Lower leg skin (tissue), 4 donors: ENCODE data around the gene PTPRCAP. TPM values are rescaled to one million over a fixed set of nuclear protein-coding genes. Genes with fewer than 3 reads are reported as not detected.
"Not testable (repeated sequence)": the region's sequence is repeated elsewhere in the genome, so short reads cannot be mapped to it uniquely, and the experiment has no call there.

Experiments used
- DNase-seq, 2 donors: peaks; one replicate each; pipeline ENCODE4 v3.0.0-alpha.2; 2019; ENCODE audit warnings: low spot score in 2 of 2
- H3K4me3 ChIP-seq: fragments of 200-600 bp; sonication (generic); 2 replicates; pipeline ENCODE4 v1.5.1; 2017; ENCODE audit warnings: mild to moderate bottlenecking, low read depth; ENCODE audit not compliant: poor library complexity, severe bottlenecking
- CTCF ChIP-seq, 3 donors: fragments of 450-650 bp; IDR thresholded peaks; one replicate each; pipeline ENCODE4 v1.5.1; 2016; ENCODE audit warnings: antibody characterized with exemption in 3 of 3, mild to moderate bottlenecking in 3 of 3, moderate library complexity in 2 of 3
- POLR2A ChIP-seq, 2 donors: fragments of 450-650 bp; IDR thresholded peaks; one replicate each; pipeline ENCODE4 v1.6.1; 2016 to 2017; ENCODE audit warnings: antibody characterized with exemption in 2 of 2, mild to moderate bottlenecking in 1 of 2, moderate library complexity in 1 of 2
- WGBS, 2 donors: methylation state at CpG; one replicate each; pipeline ENCODE4 v1.1.5; 2018; 5-methylcytosine and 5-hydroxymethylcytosine counted together
- intact Hi-C: fragments of 100-400 bp; cut with DNase I; formaldehyde crosslinking; loops from one replicate; pipeline ENCODE4 v1.15.0; 2023; ENCODE audit warnings: low total_unique reads
- total RNA-seq, 4 donors: library from RNA; depleted of rRNA; stranded (reverse); fragments of >200 nt; gene quantifications; one replicate each; pipeline ENCODE4 v1.1.0, GENCODE V29; 2016

Gene PTPRCAP
- total RNA-seq, 4 donors from 2014 or later: 1.6 to 2.9 (median 2.1) TPM

DNA sequence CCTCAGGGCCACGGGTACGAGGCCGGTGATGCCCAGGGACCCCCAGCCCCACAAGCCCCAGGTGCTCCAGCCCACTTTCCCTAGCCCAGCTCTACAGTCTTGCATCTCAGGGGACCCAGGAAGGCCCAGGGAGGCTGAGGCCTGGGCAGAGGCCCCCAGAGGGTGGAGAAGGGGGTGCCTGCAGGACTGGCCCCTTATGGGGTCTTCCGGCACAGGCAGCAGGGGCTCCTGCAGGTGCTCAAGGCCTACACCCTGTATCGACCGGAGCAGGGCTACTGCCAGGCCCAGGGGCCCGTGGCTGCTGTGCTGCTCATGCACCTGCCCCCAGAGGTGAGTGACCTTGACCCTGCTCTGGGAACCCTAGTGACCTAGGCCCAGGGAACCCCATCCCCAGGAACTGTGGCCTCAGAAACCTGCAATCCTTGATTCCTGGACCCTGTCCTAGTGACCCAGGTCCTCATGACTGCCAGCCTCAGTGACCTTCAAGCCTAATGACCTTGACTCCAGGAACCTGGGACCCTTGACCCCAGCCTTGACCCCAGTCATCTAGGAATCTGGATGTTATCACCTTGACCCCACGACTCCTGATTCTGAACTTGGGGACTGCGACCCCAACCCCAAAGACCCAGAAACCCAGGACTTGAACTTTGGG lies 31.7 kb downstream of the PTPRCAP start:
- 92% methylated on average over 7 to 9 of the region's 9 CpGs for WGBS, 2 donors
- no peak for TF ChIP-seq POLR2A (IDR thresholded peaks at IDR 0.05)
- no peak for TF ChIP-seq CTCF (IDR thresholded peaks at IDR 0.05)
- no peak for DNase-seq
- no peak overlapping the region for H3K4me3 ChIP-seq
- intact Hi-C loops: no loop called here

DNA sequence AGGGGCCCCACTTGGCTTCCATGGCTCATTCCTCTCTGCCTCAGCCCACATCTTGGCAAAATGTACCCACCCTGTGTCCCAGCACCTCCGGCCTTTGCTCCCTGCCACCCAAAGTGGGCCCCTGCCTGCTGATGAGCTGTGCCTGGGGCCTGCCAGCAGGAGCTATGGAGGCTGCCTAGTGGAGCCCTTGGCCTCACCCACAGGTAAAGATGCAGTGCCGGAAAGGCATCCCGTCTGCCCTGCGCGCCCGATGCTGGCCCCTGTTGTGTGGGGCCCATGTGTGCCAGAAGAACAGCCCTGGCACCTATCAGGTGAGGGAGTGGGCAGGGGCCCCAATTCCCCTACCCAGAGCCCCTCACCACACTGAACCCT lies 32.3 kb downstream of the PTPRCAP start:
- 81 to 88% methylated on average over 6 of the region's 6 CpGs for WGBS, 2 donors
- intact Hi-C loops: no loop called here
- TF ChIP-seq POLR2A (IDR thresholded peaks at IDR 0.05) (no peak), CTCF (IDR thresholded peaks at IDR 0.05) (no peak)
- no peak for DNase-seq
- no peak overlapping the region for H3K4me3 ChIP-seq

DNA sequence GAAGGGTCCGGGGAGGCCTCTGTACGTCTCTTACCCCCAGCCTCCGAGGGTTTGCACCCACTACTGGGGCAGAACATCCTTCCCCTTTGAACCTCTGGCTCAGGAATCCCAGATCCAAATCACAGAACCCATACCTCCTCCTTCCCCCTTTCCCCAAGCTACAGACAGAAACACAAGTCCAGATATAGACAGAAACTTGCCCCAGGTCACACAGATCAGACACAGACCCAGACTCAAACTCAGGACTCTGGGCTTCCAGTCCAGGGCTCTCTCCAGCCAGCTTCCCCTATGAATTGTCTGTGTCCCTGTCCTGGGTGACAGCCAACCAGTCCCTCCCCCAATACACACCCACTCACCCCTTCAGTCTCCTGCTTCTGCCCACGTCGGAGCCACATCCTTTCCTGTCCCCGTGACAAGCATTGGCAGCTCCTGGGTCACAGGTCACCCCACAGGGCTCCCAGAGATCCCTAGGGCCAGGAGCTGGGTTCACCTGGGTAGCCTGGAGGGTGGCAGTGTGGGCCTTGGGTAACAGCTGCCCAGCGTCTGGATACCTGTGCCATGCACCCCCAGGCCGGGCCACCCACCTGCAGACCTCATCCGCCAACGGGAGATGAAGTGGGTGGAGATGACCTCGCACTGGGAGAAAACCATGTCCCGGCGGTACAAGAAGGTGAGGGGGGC lies 32.8 kb downstream of the PTPRCAP start:
- 57 to 72% methylated on average over 9 to 12 of the region's 13 CpGs for WGBS, 2 donors
- intact Hi-C loops: no loop called here
- DNase-seq: no peak
- TF ChIP-seq POLR2A (IDR thresholded peaks at IDR 0.05) (no peak), CTCF (IDR thresholded peaks at IDR 0.05) (no peak)
- H3K4me3 ChIP-seq: no peak overlapping the region

- DNase-seq, intact Hi-C loops, H3K4me3 ChIP-seq: not testable (repeated sequence)
- WGBS, 2 donors: 94 to 96% methylated on average over 9 of the region's 9 CpGs
Measured at GRCh38 chr11:67403085-67403484, 34.4 kb downstream of the PTPRCAP start.

- DNase-seq, H3K4me3 ChIP-seq, intact Hi-C loops: not testable (repeated sequence)
- 36 to 41% methylated on average over 19 of the region's 19 CpGs for WGBS, 2 donors
Measured at GRCh38 chr11:67402192-67402839, 35.2 kb downstream of the PTPRCAP start.

- TF ChIP-seq CTCF (IDR thresholded peaks at IDR 0.05) (no peak), POLR2A (IDR thresholded peaks at IDR 0.05) (no peak)
- DNase-seq: peak; percentile 87 to 97
- peak within 1 kb of the TSS; percentile 92 for H3K4me3 ChIP-seq
- 0 to 3% methylated on average over 21 to 32 of the region's 73 CpGs for WGBS, 2 donors
- intact Hi-C loops: no loop called here
Measured at GRCh38 chr11:67401495-67402191, 35.8 kb downstream of the PTPRCAP start, which contains the start of gene PPP1CA. PPP1CA (minus strand) TSS chr11:67401858; CDS start chr11:67401782, 76 bp downstream.
